NCI-H2081 (cell line): ENCODE measurements around the gene SPDYC.

Experiments
- DNase-seq, 2 experiments: peaks; one replicate each; lab custom pipeline; 2025; lab: John Stamatoyannopoulos, UW

Gene SPDYC, protein sequence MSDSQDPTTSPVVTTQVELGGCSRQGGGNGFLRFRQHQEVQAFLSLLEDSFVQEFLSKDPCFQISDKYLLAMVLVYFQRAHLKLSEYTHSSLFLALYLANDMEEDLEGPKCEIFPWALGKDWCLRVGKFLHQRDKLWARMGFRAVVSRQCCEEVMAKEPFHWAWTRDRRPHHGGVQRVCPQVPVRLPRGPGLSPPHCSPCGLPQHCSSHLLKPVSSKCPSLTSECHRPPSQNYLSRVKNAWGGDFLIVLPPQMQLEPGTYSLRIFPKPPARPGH

DNA sequence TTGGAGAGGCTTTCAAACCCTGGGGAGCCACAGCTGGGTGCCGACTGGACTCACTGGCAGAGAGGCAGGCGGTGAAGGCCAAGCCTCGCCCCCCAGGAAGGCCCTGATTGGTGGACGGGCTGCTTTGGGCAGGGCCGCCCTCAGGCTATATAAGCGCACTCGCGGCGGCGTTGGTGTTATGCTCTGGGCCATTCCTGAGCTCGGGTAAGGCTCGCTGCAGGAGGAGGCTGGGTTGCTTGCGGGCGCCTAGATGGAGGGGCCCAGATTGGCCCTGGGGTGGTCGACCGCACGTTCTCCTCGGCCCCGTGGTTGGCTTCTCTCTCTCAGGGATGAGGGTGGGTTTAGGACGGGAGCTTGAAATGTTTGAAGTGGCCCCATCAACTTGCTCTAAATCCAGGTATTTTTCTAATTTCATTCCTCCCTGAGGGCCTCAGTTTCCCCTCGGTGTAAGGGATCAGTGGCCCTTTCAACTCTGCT lies at the start of gene SPDYC:
SPDYC (plus strand) TSS at position 176 of the 477 bp plus-strand sequence. CDS start 1,125 bp downstream, outside the sequence.
- no peak for DNase-seq

DNA sequence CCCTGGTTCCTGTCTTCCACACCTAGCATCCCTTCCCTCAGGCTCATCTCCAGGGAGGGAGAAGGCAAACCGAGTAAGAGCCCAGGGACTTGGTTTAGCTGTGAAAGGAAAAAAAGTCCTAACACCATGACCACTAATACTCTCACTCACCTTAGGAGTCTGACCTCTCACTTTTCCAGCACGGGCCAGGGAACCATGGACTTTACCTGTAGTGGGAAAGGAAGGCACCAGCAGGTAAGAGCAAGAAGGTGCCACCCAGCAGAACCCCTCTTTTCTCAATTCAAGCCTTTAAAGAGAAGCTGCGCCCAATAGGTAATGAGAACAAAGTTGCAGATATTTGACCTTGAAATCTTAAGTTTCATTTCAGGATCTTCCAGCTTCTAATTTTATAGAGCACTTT lies 49.2 kb upstream of the SPDYC start:
- DNase-seq, result no peak

DNA sequence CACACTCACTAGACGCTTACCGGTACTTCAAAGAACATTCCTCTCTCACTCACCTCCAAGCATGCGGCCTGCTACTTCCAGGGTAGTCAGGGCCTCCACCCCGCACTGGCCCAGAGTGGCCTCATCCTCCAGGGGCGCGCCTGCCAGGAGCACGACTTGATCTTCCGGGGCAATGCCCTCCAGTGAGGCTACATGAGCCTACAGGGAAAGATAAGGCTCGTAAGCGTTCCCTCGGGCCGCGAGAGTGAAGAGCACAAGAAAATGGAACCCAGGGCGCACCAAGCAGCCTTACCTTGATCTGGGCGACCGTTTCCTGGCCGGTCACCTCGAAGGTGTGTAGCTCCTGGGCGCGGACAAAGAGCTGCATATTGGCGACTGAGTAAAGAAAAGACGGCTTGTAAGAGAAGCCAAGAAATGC lies 48.6 kb upstream of the SPDYC start:
- DNase-seq, result no peak

DNA sequence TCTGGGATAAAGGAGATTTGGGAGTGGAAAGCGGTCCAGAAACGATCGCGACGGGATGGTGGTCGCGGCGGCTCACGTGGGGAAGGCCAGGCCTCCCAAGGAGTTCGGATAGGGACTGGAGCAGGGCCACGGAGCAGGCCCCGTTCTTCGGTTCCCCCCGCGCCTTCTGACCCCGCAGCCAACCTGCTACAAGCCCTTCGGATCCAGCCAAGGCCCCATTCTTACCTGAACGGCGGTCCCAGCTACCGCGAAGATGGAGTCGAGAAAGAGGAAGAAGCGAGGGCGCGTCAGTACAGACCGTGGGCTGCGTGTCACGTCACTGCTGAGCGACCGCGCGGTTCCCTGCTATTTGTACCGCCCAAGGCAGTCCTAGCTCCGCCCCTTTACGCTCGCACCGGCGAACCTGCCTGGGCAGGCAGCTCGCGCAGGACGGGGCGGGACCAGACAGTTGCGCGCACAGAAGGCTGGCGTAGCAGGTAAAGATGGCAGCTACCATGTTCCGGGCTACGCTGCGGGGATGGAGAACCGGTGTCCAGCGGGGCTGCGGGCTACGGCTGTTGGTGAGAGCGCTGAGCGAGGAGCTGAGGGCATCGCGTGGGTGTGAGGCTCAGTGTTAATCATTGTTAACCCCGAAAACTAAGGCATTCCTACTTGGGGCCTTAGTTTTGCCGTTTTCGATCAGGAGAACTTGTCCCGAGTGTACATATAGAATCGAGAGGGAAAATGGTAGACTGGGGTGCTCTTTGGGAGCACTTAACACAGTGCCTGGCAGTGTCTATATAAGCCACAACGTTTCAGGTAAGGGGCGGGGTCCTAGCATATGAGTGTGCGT lies 48.0 kb upstream of the SPDYC start, which contains the start of the genes FAU and MRPL49:
FAU (minus strand) TSS at position 270 of the 832 bp plus-strand sequence. CDS start 321 bp downstream, outside the sequence.
MRPL49 (plus strand) TSS at position 457 of the 832 bp plus-strand sequence; CDS start at position 483, 26 bp downstream.
- DNase-seq, result peak; percentile 97 to 98

DNA sequence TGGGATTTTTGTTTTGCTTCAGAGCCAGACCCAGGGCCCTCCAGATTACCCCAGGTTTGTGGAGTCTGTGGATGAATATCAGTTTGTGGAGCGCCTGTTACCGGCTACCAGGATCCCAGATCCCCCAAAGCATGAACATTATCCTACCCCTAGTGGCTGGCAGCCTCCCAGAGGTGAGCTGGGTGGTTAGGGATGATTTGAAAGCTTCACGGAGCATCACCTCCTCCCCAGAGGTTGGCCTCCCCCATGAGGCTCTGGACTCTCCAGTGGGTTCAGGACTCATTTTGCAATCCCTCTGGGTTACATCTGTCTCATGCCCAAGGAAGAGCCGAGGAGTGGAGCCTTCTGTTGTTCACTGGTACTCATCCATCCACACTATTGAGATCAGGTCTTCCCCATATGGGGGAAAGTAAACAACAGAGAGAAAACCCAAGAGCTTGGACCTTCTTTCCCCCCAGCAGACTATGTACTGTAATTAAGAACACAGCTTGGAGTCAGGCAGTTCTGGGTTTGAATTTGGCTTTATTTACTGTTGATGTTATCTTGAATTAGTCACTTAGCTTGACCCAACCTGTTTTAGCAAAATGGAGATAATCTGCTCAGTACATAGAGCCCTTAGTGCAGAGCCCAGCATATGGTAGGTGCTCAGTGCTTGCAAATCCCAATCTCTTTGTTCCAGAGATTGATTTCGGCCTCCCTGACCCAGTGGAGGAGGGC lies 45.4 kb upstream of the SPDYC start:
- DNase-seq, result no peak

DNA sequence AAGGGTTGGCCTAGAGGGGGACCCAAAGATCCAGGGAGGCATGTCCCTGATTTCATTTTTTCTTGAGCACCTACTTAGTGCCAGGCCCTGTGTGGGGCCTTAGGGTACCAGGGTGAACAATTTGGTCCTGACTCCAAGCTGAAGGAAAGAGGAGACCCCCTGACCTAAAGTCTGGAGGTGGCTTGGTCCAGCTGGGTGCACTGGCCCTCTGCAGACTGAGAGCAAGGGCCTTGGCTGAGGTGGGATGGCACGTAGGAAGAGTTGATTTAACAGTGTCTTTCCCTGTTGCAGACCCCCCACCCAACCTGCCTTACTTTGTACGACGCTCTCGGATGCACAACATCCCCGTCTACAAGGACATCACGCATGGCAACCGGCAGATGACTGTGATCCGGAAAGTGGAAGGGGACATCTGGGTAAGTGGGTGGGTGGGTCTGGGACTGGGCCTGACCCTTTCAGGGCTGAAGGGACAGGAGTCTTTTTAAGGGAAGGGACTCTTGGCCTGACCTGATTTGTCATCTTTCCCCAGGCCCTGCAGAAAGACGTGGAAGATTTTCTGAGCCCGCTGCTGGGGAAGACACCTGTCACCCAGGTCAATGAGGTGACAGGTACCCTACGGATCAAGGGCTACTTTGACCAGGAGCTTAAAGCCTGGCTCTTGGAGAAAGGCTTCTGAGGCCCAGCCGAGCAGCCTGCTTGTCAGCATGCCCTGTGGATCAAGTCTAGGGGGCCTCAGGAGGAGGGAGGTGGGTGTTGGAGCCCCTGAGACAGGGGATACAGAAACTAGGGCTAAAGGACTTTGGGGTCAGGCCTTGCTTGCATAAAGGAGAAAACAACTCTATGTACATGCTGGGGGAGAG lies 44.6 kb upstream of the SPDYC start:
- no peak for DNase-seq

DNA sequence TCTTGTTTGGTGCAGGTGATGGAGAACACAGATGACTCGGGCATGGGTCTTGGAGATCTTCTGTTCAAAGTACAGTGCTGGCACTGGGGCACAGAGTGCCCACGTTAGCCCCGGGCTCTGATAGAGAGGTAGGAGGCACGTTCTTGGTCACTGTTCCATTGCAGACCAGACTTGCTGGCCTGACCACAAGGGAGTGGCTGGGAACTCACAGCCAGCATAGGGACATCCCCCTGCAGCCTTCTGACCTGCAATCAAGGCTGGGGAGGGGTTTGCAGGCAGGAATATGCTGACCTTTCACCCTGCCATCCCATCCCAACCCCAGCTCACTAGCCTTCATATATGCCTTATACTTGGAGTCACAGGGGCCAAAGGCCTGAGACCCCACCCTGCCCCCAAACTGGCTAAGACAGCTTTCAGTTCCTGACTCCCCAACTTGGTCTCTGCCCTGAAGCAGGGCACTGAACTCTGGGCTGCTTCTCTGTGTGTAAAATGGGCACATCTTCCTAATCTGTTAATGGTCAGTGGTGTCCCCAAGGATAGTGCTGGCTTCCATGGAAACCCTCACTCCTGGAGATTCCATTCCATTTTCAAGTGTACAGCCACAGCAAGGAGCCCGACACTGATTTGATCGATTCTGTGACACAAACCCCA lies 43.3 kb upstream of the SPDYC start:
- no peak for DNase-seq

DNA sequence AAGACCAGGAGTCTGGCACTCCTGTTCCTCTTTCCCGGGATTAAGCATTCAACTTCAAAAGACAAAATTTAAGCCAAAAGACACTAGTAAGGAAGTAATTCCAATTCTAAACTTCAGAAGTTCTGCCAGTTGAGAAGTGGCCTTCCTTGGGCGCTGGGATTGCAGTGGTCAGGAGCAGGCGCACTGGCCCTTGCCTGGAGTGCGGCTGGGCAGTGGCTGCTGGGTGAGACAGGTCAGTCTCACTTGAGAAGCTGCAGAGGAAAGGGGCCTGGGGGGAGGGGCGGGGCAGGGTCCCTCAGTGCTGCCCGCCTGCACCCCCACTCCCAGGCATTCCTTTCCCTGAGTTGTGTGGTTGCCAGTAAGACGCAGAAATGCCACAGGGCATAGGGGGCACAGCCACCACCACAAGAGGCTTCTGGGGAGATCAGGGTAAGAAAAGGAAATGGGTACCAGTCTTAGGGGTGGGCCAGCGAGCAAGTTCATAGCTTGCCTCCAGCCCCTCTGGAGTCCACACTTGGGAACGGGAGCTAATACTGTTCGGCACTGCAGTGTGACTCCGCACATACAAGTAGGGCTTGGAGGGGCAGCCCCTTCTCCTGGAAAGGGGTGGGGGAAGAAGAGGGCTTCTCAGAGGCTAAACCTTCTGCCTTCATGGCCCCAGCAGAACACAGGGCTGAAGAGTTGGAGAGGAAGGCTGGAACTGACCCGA lies 42.4 kb upstream of the SPDYC start:
- DNase-seq, result no peak

DNA sequence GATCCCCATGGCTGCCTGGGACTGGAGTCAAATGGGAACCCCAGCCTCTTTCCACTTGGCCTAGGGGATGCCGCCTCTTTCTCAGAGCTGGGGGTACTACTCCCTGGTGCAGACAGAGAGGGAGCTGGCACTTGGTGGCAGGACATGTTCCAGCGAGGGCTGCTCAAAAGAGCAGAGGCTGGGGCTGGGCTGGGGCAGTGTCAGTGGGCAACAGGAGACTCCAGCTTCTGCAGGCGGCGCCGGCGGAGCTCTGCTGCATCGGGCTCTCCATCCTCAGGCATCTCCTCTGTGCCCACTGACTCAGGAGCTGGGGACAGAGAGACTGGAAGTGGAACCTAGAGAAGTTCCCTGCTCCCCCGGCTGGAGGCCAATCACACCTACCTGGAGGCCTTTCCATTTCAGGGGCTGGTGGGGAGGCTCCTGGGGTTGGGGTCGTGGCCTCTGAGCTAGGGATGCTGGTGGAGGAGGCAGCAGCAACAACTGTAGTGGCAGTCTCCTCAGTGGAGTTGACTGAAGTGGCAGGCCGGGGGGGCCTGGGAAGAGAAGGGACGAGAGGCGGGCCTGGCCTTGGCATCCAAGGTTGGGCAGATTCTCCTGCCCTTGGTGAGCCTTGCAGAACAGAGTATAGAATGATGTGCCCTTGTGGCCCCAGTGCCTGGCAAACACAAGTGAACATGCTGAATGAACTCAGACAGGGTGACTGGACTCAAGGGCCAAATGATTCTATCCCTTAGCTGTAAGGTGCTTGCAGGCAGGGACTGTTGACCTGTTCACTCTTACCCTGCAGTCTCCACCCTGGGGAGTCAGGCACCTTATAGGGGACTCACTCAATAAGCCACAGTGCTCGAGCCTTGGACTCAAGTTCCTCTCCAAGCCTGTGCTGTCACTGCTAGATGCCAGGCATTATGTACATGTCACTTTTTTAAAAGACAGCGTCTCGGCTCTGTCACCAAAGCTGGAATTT lies 41.6 kb upstream of the SPDYC start:
- no peak for DNase-seq

DNA sequence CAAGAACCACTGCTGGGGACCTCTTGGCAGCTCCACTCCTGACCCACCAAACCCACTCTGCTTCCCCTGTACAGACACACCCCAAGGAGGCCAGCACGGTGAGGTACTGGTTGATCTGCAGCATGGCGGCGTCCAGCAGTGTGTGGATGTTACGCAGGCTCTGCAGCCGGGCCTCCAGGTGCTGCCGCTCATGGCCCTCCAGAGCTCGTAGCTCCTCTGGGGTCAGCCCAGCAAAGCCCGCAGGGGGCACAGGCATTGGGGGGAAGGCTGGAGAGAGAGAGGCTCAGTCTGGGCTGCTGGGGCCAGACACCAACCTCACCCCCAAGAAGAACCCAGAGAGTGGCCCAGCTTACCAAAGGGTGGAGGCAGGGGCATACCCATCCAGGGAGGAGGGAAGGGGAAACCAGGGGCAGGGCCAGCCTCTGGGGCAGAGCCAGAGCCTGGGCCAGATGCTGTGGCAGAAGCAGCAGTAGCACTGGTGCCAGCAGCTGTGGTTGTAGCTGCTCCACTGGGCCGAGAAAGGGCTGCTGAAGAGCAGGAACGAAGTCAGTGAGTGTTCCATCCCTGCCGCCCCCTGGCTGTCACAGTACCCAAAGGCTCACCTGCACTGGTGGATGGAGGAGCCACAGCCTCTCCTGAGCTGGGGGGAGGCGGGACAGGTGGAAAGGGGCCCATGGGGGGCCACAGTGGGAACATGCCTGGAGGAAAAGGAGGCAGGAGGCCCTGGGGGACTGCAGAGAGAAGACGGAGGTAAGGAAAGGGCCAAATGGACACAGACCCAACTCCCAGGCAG lies 40.2 kb upstream of the SPDYC start:
- DNase-seq, result no peak

DNA sequence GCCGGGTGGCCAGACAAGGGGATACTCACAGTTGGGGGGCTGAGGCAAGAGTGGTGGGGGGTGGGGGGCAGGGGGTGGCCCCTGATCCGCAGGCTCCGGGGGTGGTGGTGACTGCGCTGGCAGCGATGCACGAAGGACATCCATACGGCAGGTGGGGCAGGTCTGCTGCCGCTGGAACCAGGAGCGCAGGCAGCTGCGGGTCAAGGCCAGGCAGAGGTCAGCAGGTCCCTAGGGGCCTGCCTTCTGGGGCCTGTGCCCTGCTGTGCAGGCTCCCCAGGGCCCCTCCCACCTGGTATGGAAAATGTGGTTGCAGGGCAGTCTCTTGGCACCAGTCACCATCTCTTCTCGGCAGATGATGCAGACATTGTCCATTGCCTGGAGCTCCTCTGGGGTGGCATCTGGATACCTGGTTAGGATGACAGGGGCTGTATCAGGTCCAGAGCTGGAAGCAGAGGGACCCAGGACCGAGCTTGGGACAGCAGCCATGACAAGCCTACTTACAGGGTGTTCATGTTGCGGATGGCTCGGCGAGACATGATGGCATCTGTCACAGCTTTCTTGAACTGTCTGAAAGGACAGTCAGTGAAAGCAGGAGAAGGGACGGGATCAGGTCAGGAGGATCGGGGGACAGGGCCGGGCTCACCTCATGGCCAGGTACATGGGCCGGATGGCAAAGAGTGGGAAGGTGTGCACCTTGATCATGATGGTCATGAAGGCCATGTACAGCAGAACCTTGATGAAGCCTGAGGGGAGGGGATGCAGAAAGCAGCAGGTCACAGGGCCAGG lies 39.2 kb upstream of the SPDYC start:
- no peak for DNase-seq

DNA sequence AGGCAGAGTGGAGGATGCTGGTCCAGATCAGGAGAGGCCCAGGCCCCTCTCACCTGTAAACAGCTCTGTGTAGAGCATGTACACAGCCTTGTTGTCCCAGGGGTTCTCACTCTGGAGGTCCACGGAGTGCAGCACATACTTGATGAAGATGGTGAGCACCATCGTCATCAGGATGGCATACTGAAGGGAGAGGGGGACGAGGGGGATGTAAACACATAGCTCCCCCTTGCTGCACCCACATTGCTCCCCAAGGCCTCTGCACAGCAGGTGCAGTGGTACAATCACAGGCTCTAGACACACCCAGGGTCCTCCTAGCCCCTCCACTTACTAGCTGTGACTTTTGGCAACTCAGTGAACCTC lies 38.6 kb upstream of the SPDYC start:
- DNase-seq, result no peak

DNA sequence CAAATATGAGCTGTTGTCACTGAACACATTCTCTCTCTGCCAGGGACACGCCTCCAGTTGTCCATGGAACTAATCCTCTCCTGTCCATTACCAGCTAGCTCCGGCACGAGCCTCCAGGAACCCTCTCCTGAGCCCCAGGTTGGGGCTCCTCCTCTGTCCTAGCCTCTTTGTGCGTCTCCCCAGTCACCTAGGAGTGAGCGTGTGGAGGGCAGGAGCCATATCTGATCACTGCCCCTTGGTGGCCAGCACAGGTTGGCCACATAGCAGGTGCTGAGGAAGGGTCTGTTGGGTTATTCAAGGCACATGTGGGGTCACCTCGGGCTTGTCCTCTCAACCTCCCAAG lies 38.2 kb upstream of the SPDYC start:
- DNase-seq, result no peak

DNA sequence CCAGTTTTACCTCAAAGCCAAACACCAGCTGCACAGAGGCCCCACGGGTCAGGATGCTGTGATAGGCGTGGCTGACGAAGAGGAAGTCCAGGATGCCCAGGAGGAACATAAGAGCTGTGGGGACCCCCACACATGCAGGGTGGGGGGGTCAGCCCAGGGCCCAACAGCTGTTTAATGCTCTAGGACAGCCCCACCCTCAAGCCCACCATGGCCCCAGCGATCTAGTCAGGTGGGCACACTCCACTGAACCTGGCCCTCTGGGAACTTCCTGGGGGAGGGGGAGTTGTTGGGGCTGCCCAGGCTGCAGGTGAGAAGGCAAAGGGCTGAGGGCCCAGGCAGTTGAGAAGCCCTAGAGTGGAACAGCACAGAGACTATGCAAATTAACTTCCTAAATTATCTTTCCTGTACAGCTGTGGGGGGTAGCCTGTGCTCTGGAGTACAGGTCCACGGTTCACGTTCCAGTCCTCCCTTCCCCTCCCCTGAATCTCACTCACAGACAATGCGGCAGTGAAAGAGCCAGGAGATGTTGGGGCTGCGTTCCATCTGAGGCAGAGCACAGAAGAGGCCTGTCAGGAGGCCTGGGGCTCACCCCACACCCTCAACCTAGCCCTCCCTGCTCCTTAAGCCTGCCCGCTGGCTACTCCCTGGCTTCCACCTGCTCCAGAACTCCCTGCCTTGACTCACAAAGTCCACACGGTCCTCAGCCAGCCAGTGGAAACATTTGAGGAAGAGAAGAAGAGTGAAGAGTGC lies 37.6 kb upstream of the SPDYC start:
- no peak for DNase-seq

DNA sequence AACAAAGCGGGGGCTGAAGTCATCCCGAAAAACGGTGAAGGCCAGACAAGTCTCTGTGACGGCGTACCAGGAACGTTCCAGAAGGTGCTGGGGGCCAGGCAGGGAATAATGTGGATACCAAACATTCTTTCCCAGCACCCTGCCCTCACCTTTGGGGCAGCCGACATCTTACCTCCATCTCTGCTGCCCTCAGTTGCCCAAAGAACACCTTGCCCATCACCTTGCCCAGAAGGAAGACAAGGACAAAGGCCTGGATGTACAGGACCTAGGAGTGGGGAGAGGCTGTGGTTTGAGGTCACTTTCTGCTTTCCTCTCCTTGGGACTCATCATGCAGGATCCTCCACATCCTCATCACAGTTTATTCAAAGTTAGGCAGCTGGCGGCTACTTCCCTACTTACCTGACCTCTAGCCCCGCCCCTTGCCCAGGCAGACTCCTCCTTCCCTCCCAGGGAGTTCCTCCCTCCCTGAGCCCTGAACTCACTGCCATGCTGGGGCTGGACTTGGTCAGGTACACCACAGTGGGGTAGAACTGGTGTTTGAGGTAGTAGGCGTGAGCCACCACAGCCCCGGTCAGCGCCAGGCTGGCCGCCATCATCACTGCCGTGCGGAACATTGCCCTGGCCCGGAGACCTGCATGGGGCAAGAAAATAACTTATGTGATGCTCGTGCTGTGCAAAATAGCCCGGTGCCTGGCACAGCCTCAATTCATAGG lies 36.9 kb upstream of the SPDYC start:
- peak; percentile 35 to 52 for DNase-seq

DNA sequence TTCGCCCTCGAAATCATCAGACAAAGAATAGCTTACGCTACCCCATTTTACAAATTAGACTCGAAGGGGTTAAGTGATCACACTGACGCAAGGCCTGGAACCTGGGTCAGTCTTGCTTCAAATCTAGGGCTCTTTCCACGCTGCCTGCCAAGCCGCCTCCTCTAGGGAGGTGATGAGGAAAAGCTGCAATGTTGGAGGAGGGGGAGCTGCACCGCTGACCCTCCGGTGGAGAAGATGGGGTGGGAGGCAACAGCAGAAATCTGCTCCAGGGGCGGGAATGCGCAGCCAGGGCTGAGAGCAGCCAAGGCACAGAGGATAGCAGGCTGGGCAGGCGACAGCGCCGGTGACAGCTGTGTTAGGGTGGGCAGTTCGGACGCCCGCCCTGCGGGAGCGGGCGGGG lies 36.3 kb upstream of the SPDYC start:
- DNase-seq, result no peak
